GM03348 (cell line): Measurements from ENCODE around the gene FBH1.
"Not testable (repeated sequence)": the region's sequence is repeated elsewhere in the genome, so short reads cannot be mapped to it uniquely, and the experiment has no call there.

Experiments used
- DNase-seq: peaks from one replicate; pipeline ENCODE4 v3.0.0; 2012; ENCODE audit warnings: low spot score

FBH1 gene

GRCh38 chr10:5889624-5890451, at the start of gene FBH1, which contains the start of gene ANKRD16:
TSS of gene FBH1 (plus strand) at chr10:5890243. CDS start at chr10:5890346, 103 bp downstream.
TSS of gene ANKRD16 (minus strand) at chr10:5889893. CDS start at chr10:5889354, 539 bp downstream.
- peak; percentile 100 for DNase-seq

GRCh38 chr10:5840314-5841307, 49.4 kb upstream of the FBH1 start:
- peak; percentile 40 for DNase-seq

GRCh38 chr10:5841965-5842364, 48.1 kb upstream of the FBH1 start:
- DNase-seq: no peak

GRCh38 chr10:5843686-5844344, 46.2 kb upstream of the FBH1 start:
- no peak for DNase-seq

- peak; percentile 33 for DNase-seq
These were observed 45.5 kb upstream of the FBH1 start for GRCh38 chr10:5844345-5845055.

- DNase-seq: not testable (repeated sequence)
These were observed 43.4 kb upstream of the FBH1 start for GRCh38 chr10:5846667-5847066.

- DNase-seq: no peak
These were observed 35.9 kb upstream of the FBH1 start for GRCh38 chr10:5854131-5854475.

GRCh38 chr10:5855979-5856700, 33.9 kb upstream of the FBH1 start:
- DNase-seq: no peak

- no peak for DNase-seq
These were observed 33.4 kb upstream of the FBH1 start for GRCh38 chr10:5856701-5857004.

- DNase-seq: no peak
These were observed 31.2 kb upstream of the FBH1 start for GRCh38 chr10:5858811-5859210.

GRCh38 chr10:5860066-5860465, 30.0 kb upstream of the FBH1 start:
- DNase-seq: no peak

- no peak for DNase-seq
These were observed 27.6 kb upstream of the FBH1 start for GRCh38 chr10:5862360-5862961.

GRCh38 chr10:5862981-5863685, 26.9 kb upstream of the FBH1 start:
- DNase-seq: not testable (repeated sequence)

- not testable (repeated sequence) for DNase-seq
These were observed 23.5 kb upstream of the FBH1 start for GRCh38 chr10:5866451-5867081.

- not testable (repeated sequence) for DNase-seq
These were observed 22.9 kb upstream of the FBH1 start for GRCh38 chr10:5867091-5867615.

GRCh38 chr10:5868383-5868782, 21.7 kb upstream of the FBH1 start:
- DNase-seq: not testable (repeated sequence)

- DNase-seq: no peak
These were observed 20.9 kb upstream of the FBH1 start for GRCh38 chr10:5869156-5869555.

- DNase-seq: peak; percentile 21
These were observed 18.4 kb upstream of the FBH1 start for GRCh38 chr10:5871596-5871995.

- DNase-seq: peak; percentile 87
These were observed 16.5 kb upstream of the FBH1 start for GRCh38 chr10:5873515-5873995.
